OCI-LY1 (cell line): ENCODE measurements around the gene RSL24D1.
A peak's percentile ranks its signal among the peaks of the same experiment; 100 is the strongest.

Experiments
- H2AFZ ChIP-seq: fragments of 200-600 bp; sonication (generic), shearing (Covaris generic); 2 replicates; pipeline ENCODE4 v1.6.0; 2014; ENCODE audit warnings: antibody characterized with exemption, mild to moderate bottlenecking, low read length
- H3F3A ChIP-seq: fragments of 200-600 bp; sonication (generic), shearing (Covaris generic); 2 replicates; pipeline ENCODE4 v1.6.0; 2014; ENCODE audit warnings: mild to moderate bottlenecking, antibody characterized with exemption, low read length, moderate library complexity; ENCODE audit not compliant: insufficient read depth
- H3K27ac ChIP-seq: fragments of 200-600 bp; sonication (generic); 2 replicates; pipeline ENCODE4 v1.5.1; 2014; ENCODE audit warnings: low read length, mixed run types, mild to moderate bottlenecking, low read depth; ENCODE audit not compliant: poor library complexity, severe bottlenecking
- H3K27me3 ChIP-seq: fragments of 200-600 bp; sonication (generic); 2 replicates; pipeline ENCODE4 v1.6.0; 2014; ENCODE audit warnings: antibody characterized with exemption, mild to moderate bottlenecking, low read length, moderate library complexity; ENCODE audit not compliant: insufficient read depth
- H3K36me3 ChIP-seq: fragments of 200-600 bp; sonication (generic); 2 replicates; pipeline ENCODE4 v1.6.1; 2014; ENCODE audit warnings: mild to moderate bottlenecking, antibody characterized with exemption, low read length, moderate library complexity, mixed read lengths; ENCODE audit not compliant: insufficient read depth
- H3K4me1 ChIP-seq: fragments of 200-600 bp; sonication (generic); 2 replicates; pipeline ENCODE4 v1.5.1; 2014; ENCODE audit warnings: mild to moderate bottlenecking, low read length, moderate library complexity; ENCODE audit not compliant: insufficient read depth, severe bottlenecking
- H3K4me2 ChIP-seq: fragments of 200-600 bp; sonication (generic), shearing (Covaris generic); 2 replicates; pipeline ENCODE4 v1.6.1; 2014; ENCODE audit warnings: low read length
- H3K4me3 ChIP-seq: fragments of 200-600 bp; sonication (generic); 2 replicates; pipeline ENCODE4 v1.5.1; 2014; ENCODE audit warnings: low read length, low read depth, mild to moderate bottlenecking, mixed read lengths; ENCODE audit not compliant: poor library complexity, severe bottlenecking
- H3K79me2 ChIP-seq: fragments of 200-600 bp; shearing (Covaris generic); 2 replicates; pipeline ENCODE4 v1.6.1; 2016; ENCODE audit warnings: mixed run types, low read length, mixed read lengths; ENCODE audit not compliant: insufficient read depth
- H3K9ac ChIP-seq: fragments of 200-600 bp; sonication (generic), shearing (Covaris generic); 2 replicates; pipeline ENCODE4 v1.6.1; 2014; ENCODE audit warnings: mild to moderate bottlenecking, low read length, mixed read lengths
- H3K9me2 ChIP-seq: fragments of 200-600 bp; sonication (generic), shearing (Covaris generic); 2 replicates; pipeline ENCODE4 v1.6.1; 2014; ENCODE audit warnings: low read depth, mild to moderate bottlenecking, low read length, mixed read lengths
- H3K9me3 ChIP-seq: fragments of 200-600 bp; shearing (Covaris generic); 2 replicates; pipeline ENCODE4 v1.6.1; 2014; ENCODE audit warnings: low read length, mixed read lengths
- H4K20me1 ChIP-seq: fragments of 200-600 bp; sonication (generic), shearing (Covaris generic); 2 replicates; pipeline ENCODE4 v1.6.0; 2016; ENCODE audit warnings: mild to moderate bottlenecking, low read length; ENCODE audit not compliant: insufficient read depth
- CTCF ChIP-seq: fragments of 200-600 bp; sonication (generic), shearing (Covaris generic); IDR thresholded peaks from 2 replicates; pipeline ENCODE4 v1.5.1; 2017; ENCODE audit warnings: mild to moderate bottlenecking, antibody characterized with exemption, low read length, moderate library complexity, mixed read lengths
- EZH2 ChIP-seq: fragments of 200-600 bp; sonication (generic), shearing (Covaris generic); IDR thresholded peaks from 2 replicates; pipeline ENCODE4 v1.8.0; 2017; ENCODE audit warnings: borderline replicate concordance, mixed run types, mild to moderate bottlenecking, antibody characterized with exemption, low read length, moderate library complexity, mixed read lengths

RSL24D1 gene

GRCh38 chr15:55230051-55230670, 33.4 kb upstream of the RSL24D1 start:
- Histone ChIP-seq H2AFZ (no peak overlapping the region), H3K9ac (no peak overlapping the region), H3K9me2 (no peaks in the 10 kb centered on the region), H3K4me2 (no peak overlapping the region), H4K20me1 (no peaks in the 10 kb centered on the region), H3K27me3 (no peaks in the 10 kb centered on the region), H3K79me2 (no peaks in the 10 kb centered on the region), H3K4me3 (no peak overlapping the region), H3K9me3 (no peaks in the 10 kb centered on the region), H3K27ac (no peak overlapping the region), H3F3A (no peaks in the 10 kb centered on the region), H3K4me1 (peaks cover 1% of the 10 kb centered on the region), H3K36me3 (no peaks in the 10 kb centered on the region)
- TF ChIP-seq CTCF (no peak), EZH2 (no peak)

GRCh38 chr15:55226127-55226526, 29.4 kb upstream of the RSL24D1 start:
- no peaks in the 10 kb centered on the region for H3K27me3 ChIP-seq
- H3K4me3 ChIP-seq: no peak overlapping the region
- no peaks in the 10 kb centered on the region for H3K9me3 ChIP-seq
- no peaks in the 10 kb centered on the region for H3K9me2 ChIP-seq
- H4K20me1 ChIP-seq: no peaks in the 10 kb centered on the region
- H3K79me2 ChIP-seq: no peaks in the 10 kb centered on the region
- peaks cover 37% of the 10 kb centered on the region for H3K4me1 ChIP-seq
- H3K27ac ChIP-seq: no peak overlapping the region
- H3K36me3 ChIP-seq: no peaks in the 10 kb centered on the region
- H3K9ac ChIP-seq: no peak overlapping the region
- no peak overlapping the region for H3K4me2 ChIP-seq
- peaks cover 5% of the 10 kb centered on the region; the same call in 1 of the 2 replicates for H3F3A ChIP-seq
- TF ChIP-seq EZH2 (no peak), CTCF (no peak)
- H2AFZ ChIP-seq: no peak overlapping the region

GRCh38 chr15:55224892-55225291, 28.2 kb upstream of the RSL24D1 start:
- H3K9me3 ChIP-seq: no peaks in the 10 kb centered on the region
- no peak overlapping the region for H3K9ac ChIP-seq
- H3K27me3 ChIP-seq: no peaks in the 10 kb centered on the region
- H3K36me3 ChIP-seq: no peaks in the 10 kb centered on the region
- H3K4me1 ChIP-seq: peaks cover 45% of the 10 kb centered on the region
- no peak overlapping the region for H3K4me2 ChIP-seq
- TF ChIP-seq EZH2 (no peak), CTCF (no peak)
- no peak overlapping the region for H3K4me3 ChIP-seq
- no peaks in the 10 kb centered on the region for H4K20me1 ChIP-seq
- H3F3A ChIP-seq: peaks cover 5% of the 10 kb centered on the region; the same call in 1 of the 2 replicates
- no peaks in the 10 kb centered on the region for H3K9me2 ChIP-seq
- peak overlapping the region; percentile 36 for H3K27ac ChIP-seq
- H2AFZ ChIP-seq: no peak overlapping the region
- H3K79me2 ChIP-seq: no peaks in the 10 kb centered on the region
